ENCODE results near the gene SRP9.

DNA sequence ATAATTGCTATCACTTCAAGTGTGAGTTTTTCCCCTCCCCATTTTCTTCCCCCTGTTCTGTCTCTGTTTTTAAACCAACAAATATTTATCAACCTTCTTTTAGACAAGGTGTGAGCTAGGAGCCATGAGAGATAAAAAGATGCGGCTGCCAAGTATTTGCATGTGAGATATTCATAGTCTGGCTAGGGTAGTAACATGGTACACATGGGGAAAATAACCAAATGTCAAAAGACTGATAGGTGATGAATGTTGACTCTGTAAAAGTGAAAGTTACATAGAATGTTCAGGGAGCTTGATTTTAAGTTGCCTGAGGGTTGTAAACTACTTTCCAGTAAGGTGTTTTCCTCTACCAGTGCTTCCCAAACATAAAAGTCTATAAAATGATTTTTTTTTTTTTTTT is 25.4 kb upstream of the SRP9 start:
- TF ChIP-seq TOX (CRISPR knock-in tag; IDR thresholded peaks at IDR 0.05; ENCODE audit: borderline replicate concordance) = no peak
- no peak for TF ChIP-seq BACH2 (CRISPR knock-in tag; IDR thresholded peaks at IDR 0.05; ENCODE audit: borderline replicate concordance)
- no peak for TF ChIP-seq ZFP3 (CRISPR knock-in tag; IDR thresholded peaks at IDR 0.05)
- TF ChIP-seq OSR1 (CRISPR knock-in tag; IDR thresholded peaks at IDR 0.05) = no peak
- no peak for TF ChIP-seq ZFP30 (CRISPR knock-in tag; IDR thresholded peaks at IDR 0.05)
- no peak for TF ChIP-seq ZNF565 (CRISPR knock-in tag; conservative IDR thresholded peaks at IDR 0.05; ENCODE audit: low read depth)
- no peak for TF ChIP-seq PPARA (CRISPR knock-in tag; IDR thresholded peaks at IDR 0.05; ENCODE audit: borderline replicate concordance)
- no peak for TF ChIP-seq CSDC2 (CRISPR knock-in tag; IDR thresholded peaks at IDR 0.05)
- no peak for TF ChIP-seq ZNF8 (CRISPR knock-in tag; IDR thresholded peaks at IDR 0.05)
- TF ChIP-seq, protein P1, sequence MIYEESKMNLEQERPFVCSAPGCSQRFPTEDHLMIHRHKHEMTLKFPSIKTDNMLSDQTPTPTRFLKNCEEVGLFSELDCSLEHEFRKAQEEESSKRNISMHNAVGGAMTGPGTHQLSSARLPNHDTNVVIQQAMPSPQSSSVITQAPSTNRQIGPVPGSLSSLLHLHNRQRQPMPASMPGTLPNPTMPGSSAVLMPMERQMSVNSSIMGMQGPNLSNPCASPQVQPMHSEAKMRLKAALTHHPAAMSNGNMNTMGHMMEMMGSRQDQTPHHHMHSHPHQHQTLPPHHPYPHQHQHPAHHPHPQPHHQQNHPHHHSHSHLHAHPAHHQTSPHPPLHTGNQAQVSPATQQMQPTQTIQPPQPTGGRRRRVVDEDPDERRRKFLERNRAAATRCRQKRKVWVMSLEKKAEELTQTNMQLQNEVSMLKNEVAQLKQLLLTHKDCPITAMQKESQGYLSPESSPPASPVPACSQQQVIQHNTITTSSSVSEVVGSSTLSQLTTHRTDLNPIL (CRISPR knock-in tag; IDR thresholded peaks at IDR 0.05; ENCODE audit: low read depth) = no peak
- TF ChIP-seq, protein P2, sequence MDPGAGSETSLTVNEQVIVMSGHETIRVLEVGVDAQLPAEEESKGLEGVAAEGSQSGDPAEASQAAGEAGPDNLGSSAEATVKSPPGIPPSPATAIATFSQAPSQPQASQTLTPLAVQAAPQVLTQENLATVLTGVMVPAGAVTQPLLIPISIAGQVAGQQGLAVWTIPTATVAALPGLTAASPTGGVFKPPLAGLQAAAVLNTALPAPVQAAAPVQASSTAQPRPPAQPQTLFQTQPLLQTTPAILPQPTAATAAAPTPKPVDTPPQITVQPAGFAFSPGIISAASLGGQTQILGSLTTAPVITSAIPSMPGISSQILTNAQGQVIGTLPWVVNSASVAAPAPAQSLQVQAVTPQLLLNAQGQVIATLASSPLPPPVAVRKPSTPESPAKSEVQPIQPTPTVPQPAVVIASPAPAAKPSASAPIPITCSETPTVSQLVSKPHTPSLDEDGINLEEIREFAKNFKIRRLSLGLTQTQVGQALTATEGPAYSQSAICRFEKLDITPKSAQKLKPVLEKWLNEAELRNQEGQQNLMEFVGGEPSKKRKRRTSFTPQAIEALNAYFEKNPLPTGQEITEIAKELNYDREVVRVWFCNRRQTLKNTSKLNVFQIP (CRISPR knock-in tag; IDR thresholded peaks at IDR 0.05; ENCODE audit: borderline replicate concordance, low read depth) = no peak
- TF ChIP-seq, protein P3, sequence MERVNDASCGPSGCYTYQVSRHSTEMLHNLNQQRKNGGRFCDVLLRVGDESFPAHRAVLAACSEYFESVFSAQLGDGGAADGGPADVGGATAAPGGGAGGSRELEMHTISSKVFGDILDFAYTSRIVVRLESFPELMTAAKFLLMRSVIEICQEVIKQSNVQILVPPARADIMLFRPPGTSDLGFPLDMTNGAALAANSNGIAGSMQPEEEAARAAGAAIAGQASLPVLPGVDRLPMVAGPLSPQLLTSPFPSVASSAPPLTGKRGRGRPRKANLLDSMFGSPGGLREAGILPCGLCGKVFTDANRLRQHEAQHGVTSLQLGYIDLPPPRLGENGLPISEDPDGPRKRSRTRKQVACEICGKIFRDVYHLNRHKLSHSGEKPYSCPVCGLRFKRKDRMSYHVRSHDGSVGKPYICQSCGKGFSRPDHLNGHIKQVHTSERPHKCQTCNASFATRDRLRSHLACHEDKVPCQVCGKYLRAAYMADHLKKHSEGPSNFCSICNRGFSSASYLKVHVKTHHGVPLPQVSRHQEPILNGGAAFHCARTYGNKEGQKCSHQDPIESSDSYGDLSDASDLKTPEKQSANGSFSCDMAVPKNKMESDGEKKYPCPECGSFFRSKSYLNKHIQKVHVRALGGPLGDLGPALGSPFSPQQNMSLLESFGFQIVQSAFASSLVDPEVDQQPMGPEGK (CRISPR knock-in tag; IDR thresholded peaks at IDR 0.05; ENCODE audit: borderline replicate concordance) = no peak
- no peak for TF ChIP-seq ARNTL (CRISPR knock-in tag; IDR thresholded peaks at IDR 0.05; ENCODE audit: borderline replicate concordance, low read depth)
